HL-60 (cell line): ENCODE results near the gene NEK10.

Experiments
- DNase-seq, 2 experiments: peaks; one replicate each; pipeline ENCODE4 v3.0.0-alpha.2; 2010 to 2020; ENCODE audit warnings: low read depth in 1 of 2, low spot score in 1 of 2
- H3K27ac ChIP-seq: fragments of 250-450 bp; sonication (Bioruptor Pico); replicated peaks from 2 replicates; pipeline ENCODE4 v1.5.1; 2020; ENCODE audit warnings: mild to moderate bottlenecking, moderate library complexity
- H3K27me3 ChIP-seq: fragments of 250-450 bp; sonication (Bioruptor Pico); 2 replicates; pipeline ENCODE4 v1.5.1; 2021; ENCODE audit warnings: mild to moderate bottlenecking, moderate library complexity; ENCODE audit not compliant: insufficient read depth, poor library complexity, severe bottlenecking
- H3K4me3 ChIP-seq: replicated peaks from 2 replicates; pipeline ENCODE4 v1.5.1; 2011; ENCODE audit warnings: mild to moderate bottlenecking, control low read depth, low read length; ENCODE audit not compliant: insufficient read depth
- GABPA ChIP-seq: IDR thresholded peaks from 2 replicates; pipeline ENCODE4 v1.6.1; 2012; ENCODE audit warnings: low read depth
- POLR2AphosphoS5 ChIP-seq: IDR thresholded peaks from 2 replicates; pipeline ENCODE4 v1.6.1; 2012; ENCODE audit warnings: low read depth
- SPI1 ChIP-seq: IDR thresholded peaks from 2 replicates; pipeline ENCODE4 v1.6.1; 2012; ENCODE audit warnings: low read depth, mild to moderate bottlenecking, borderline replicate concordance
- TF ChIP-seq, protein P1 (sequence below): IDR thresholded peaks from one replicate; pipeline ENCODE4 v1.5.1; 2011; ENCODE audit warnings: low read length, control low read depth, inconsistent platforms; ENCODE audit not compliant: insufficient read depth
- TF ChIP-seq, protein P2 (sequence below): IDR thresholded peaks from 2 replicates; pipeline ENCODE4 v1.6.1; 2012; ENCODE audit warnings: low read depth; ENCODE audit not compliant: insufficient replicate concordance

The NEK10 gene

DNA sequence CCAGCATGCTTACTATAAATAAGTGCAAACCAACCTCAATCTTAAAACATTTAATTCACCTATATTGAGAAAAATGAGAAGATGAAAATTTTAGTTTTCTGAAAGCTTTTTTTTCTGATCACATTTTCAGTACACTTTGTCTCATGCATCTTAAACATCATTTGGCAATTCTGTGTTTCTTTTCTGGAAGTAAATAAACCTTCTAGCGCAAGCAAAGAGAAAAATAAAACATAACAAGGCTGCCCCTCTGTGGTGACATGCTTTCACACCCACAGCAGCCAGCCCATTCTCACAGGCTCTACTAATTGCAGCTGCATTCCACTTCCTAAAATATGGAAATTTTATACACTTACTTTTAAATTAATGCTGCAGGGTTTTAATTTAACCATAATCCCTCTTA is 90.1 kb downstream of the NEK10 start:
- no peaks in the 10 kb centered on the region for H3K27me3 ChIP-seq
- H3K4me3 ChIP-seq, result no peak overlapping the region
- no peak for TF ChIP-seq GABPA
- no peak for TF ChIP-seq POLR2AphosphoS5
- TF ChIP-seq, protein P1, sequence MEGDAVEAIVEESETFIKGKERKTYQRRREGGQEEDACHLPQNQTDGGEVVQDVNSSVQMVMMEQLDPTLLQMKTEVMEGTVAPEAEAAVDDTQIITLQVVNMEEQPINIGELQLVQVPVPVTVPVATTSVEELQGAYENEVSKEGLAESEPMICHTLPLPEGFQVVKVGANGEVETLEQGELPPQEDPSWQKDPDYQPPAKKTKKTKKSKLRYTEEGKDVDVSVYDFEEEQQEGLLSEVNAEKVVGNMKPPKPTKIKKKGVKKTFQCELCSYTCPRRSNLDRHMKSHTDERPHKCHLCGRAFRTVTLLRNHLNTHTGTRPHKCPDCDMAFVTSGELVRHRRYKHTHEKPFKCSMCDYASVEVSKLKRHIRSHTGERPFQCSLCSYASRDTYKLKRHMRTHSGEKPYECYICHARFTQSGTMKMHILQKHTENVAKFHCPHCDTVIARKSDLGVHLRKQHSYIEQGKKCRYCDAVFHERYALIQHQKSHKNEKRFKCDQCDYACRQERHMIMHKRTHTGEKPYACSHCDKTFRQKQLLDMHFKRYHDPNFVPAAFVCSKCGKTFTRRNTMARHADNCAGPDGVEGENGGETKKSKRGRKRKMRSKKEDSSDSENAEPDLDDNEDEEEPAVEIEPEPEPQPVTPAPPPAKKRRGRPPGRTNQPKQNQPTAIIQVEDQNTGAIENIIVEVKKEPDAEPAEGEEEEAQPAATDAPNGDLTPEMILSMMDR, result no peak
- TF ChIP-seq SPI1, result no peak
- TF ChIP-seq, protein P2, sequence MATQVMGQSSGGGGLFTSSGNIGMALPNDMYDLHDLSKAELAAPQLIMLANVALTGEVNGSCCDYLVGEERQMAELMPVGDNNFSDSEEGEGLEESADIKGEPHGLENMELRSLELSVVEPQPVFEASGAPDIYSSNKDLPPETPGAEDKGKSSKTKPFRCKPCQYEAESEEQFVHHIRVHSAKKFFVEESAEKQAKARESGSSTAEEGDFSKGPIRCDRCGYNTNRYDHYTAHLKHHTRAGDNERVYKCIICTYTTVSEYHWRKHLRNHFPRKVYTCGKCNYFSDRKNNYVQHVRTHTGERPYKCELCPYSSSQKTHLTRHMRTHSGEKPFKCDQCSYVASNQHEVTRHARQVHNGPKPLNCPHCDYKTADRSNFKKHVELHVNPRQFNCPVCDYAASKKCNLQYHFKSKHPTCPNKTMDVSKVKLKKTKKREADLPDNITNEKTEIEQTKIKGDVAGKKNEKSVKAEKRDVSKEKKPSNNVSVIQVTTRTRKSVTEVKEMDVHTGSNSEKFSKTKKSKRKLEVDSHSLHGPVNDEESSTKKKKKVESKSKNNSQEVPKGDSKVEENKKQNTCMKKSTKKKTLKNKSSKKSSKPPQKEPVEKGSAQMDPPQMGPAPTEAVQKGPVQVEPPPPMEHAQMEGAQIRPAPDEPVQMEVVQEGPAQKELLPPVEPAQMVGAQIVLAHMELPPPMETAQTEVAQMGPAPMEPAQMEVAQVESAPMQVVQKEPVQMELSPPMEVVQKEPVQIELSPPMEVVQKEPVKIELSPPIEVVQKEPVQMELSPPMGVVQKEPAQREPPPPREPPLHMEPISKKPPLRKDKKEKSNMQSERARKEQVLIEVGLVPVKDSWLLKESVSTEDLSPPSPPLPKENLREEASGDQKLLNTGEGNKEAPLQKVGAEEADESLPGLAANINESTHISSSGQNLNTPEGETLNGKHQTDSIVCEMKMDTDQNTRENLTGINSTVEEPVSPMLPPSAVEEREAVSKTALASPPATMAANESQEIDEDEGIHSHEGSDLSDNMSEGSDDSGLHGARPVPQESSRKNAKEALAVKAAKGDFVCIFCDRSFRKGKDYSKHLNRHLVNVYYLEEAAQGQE, result no peak
- H3K27ac ChIP-seq, result no peak overlapping the region
- DNase-seq, result no peak

DNA sequence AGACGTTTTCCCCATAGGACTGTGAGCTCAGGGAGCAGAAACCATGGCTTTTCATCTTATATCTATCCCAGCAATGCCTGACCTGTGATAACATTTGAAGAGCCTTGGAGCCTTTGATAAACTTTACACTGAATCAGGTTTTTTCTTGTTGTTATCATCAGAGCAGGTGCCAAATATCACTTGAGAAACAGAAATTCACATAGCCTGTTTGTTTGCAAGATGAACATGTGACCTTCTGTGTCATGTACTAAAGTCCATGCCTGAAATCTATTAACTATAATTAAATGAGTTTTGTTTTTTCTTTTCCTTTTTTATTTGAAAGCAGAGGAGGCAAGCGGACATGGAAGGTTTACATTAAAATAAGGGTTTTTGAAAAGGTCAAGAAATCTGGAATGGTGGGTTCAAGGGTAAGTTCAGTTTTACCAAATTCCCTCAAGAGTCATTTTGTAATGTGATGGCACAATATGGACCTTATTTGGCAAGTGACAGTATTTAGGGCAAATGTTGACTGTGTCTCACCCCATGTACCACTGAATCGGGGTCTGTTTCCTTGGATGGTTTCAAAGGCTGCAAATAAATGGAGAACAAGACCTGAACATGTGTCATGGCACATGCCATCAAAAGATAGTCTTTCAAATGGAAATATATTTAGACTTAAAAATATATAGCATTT is 90.7 kb downstream of the NEK10 start:
- TF ChIP-seq POLR2AphosphoS5 (no peak), GABPA (no peak), SPI1 (no peak)
- TF ChIP-seq, protein P1, result no peak
- TF ChIP-seq, protein P2, result no peak
- H3K4me3 ChIP-seq, result no peak overlapping the region
- H3K27me3 ChIP-seq, result no peaks in the 10 kb centered on the region
- DNase-seq, result no peak
- H3K27ac ChIP-seq, result no peak overlapping the region

DNA sequence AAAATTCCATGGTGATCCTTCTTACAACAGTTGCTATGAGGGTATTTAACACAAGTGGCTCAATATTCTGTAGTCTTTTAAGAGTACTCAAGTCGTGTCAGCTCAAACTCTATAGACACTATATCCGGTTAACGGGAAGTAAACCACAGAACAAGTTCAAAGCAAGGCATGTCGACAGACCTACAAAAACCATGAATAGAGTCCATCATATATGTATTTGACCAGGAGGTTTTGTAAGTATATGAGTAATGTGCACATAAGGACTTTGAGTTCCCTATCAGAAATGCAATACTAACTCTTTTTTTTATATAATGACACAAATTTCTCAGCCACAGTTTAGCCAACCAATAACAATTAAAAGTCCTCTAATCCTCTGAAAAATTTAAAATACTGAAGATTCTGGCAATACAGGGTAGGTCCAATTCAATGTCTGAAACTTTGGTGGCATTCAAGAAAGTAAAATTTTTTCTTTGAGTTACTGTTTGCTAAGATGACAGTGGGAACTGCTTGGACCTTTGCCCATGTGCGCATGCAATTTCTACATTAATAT is 93.7 kb downstream of the NEK10 start:
- TF ChIP-seq GABPA (no peak), SPI1 (no peak), POLR2AphosphoS5 (no peak)
- TF ChIP-seq, protein P1, result no peak
- TF ChIP-seq, protein P2, result no peak
- DNase-seq, result no peak
- Histone ChIP-seq H3K4me3 (no peak overlapping the region), H3K27me3 (no peaks in the 10 kb centered on the region), H3K27ac (no peak overlapping the region)
